Esophagus squamous epithelium (tissue), 5 donors: ENCODE results near the gene MTAP. TPM values are rescaled to one million over a fixed set of nuclear protein-coding genes. Genes with fewer than 3 reads are reported as not detected.

Experiments
- DNase-seq: peaks from one replicate; lab custom pipeline; 2025; lab: John Stamatoyannopoulos, UW
- H3K27ac ChIP-seq, 4 donors: fragments of 200-600 bp; sonication (generic); one replicate each; pipeline ENCODE4 v1.5.1; 2016 to 2019; ENCODE audit warnings: mild to moderate bottlenecking in 1 of 4
- H3K27me3 ChIP-seq, 4 donors: fragments of 200-600 bp; sonication (generic); 1 replicate in 3 of 4; 2 replicates in 1 of 4; pipeline versions ENCODE4 v1.5.1 to v1.6.0; 2017 to 2021; ENCODE audit warnings: antibody characterized with exemption in 1 of 4
- H3K36me3 ChIP-seq, 3 donors: fragments of 200-600 bp; sonication (generic); one replicate each; pipeline ENCODE4 v1.5.1; 2016 to 2019
- H3K4me1 ChIP-seq, 3 donors: fragments of 200-600 bp; sonication (generic); one replicate each; pipeline ENCODE4 v1.5.1; 2017 to 2019
- H3K4me3 ChIP-seq, 4 donors: fragments of 200-600 bp; sonication (generic); 1 replicate in 3 of 4; 2 replicates in 1 of 4; pipeline ENCODE4 v1.5.1; 2016 to 2019; ENCODE audit warnings: mild to moderate bottlenecking in 2 of 4, moderate library complexity in 1 of 4
- H3K9me3 ChIP-seq, 3 donors: fragments of 200-600 bp; sonication (generic); one replicate each; pipeline ENCODE4 v1.5.1; 2016 to 2019
- POLR2A ChIP-seq, 4 donors: fragments of 450-650 bp; IDR thresholded peaks; one replicate each; pipeline ENCODE4 v1.6.1; 2017; ENCODE audit warnings: antibody characterized with exemption in 4 of 4, mild to moderate bottlenecking in 4 of 4, moderate library complexity in 3 of 4
- WGBS, 2 donors: methylation state at CpG; one replicate each; pipeline ENCODE4 v1.1.5; 2018; 5-methylcytosine and 5-hydroxymethylcytosine counted together
- intact Hi-C: fragments of 100-400 bp; cut with DNase I; formaldehyde crosslinking; loops from one replicate; pipeline ENCODE4 v1.15.0; 2022
- total RNA-seq, 4 donors: library from RNA; depleted of rRNA; stranded (reverse); fragments of >200 nt; gene quantifications; one replicate each; pipeline ENCODE4 v1.1.0, GENCODE V29; 2016
- TF ChIP-seq, protein P1 (sequence below), 6 experiments: fragments of 450-650 bp in 4 of 6; fragments of 200-600 bp in 2 of 6; sonication (generic) in 2 of 6; IDR thresholded peaks; one replicate each; pipeline ENCODE4 v1.5.1; 2016 to 2019; ENCODE audit warnings: antibody characterized with exemption in 6 of 6, mild to moderate bottlenecking in 4 of 6, moderate library complexity in 4 of 6
- donor health status: DM: yes; HTN: yes; CAD: no.

Gene MTAP
- total RNA-seq, 4 donors from 2014 or later: 16.1 to 37.4 (median 27.6) TPM

DNA sequence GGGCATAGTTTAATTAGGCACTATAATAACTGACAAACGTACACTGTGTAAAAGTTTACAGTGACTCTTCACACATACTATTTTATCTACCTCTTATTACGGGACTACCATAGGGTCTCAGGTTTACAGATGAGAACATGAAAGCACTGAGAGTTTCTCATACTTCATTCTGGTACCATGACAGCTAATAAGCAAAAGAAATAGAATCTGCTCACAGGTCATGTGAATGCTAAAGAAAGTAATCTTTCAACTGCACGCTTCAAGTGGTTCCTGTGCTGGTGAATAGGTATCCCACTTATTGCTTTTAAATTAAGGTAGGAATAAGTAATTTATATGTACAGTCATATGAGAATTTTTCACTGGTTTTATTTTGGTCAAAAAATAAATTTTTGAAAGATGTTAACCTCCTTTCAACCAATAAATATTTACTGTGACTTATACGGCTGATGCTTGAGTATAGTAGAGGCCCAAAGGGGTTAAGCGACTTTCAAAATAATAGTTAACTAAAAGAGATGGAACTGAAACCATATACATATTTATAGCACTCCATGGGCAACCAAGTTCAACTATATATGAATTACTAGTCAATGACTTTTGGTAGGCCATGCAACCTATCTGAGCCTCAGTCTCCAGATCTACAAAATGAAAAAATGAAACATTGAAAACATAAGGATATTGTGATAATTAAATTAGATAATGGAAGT, 183.7 kb downstream of the MTAP start:
- no peak for DNase-seq
- Histone ChIP-seq H3K4me1 (no peaks in the 10 kb centered on the region), H3K9me3 (no peaks in the 10 kb centered on the region), H3K27me3 (peaks cover 0 to 100% (median 28%) of the 10 kb centered on the region in 4 donors), H3K4me3 (no peak overlapping the region), H3K27ac (no peak overlapping the region), H3K36me3 (no peaks in the 10 kb centered on the region)
- intact Hi-C loops: no loop called here
- WGBS, 2 donors: 78% methylated on average over 5 of the region's 5 CpGs
- TF ChIP-seq, protein P1, sequence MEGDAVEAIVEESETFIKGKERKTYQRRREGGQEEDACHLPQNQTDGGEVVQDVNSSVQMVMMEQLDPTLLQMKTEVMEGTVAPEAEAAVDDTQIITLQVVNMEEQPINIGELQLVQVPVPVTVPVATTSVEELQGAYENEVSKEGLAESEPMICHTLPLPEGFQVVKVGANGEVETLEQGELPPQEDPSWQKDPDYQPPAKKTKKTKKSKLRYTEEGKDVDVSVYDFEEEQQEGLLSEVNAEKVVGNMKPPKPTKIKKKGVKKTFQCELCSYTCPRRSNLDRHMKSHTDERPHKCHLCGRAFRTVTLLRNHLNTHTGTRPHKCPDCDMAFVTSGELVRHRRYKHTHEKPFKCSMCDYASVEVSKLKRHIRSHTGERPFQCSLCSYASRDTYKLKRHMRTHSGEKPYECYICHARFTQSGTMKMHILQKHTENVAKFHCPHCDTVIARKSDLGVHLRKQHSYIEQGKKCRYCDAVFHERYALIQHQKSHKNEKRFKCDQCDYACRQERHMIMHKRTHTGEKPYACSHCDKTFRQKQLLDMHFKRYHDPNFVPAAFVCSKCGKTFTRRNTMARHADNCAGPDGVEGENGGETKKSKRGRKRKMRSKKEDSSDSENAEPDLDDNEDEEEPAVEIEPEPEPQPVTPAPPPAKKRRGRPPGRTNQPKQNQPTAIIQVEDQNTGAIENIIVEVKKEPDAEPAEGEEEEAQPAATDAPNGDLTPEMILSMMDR (IDR thresholded peaks at IDR 0.05): no peak
- no peak for TF ChIP-seq POLR2A (IDR thresholded peaks at IDR 0.05)

Other genes starting within 250 kb of the MTAP start
- gene CDKN2A, start 191.8 kb downstream of the MTAP start, total RNA-seq: 10 to 100 TPM in 1 of 4 donors, 1 to 10 TPM in 3; 1.5 to 20.2 (median 7.1) TPM
- 1 to 10 TPM in 2 of 4 donors, under 1 TPM in 2; 0.48 to 1.7 (median 0.80) TPM for gene CDKN2B-AS1, start 192.2 kb downstream of the MTAP start, total RNA-seq
- gene CDKN2B, start 206.7 kb downstream of the MTAP start, total RNA-seq: 100 to 1,000 TPM in 2 of 4 donors, 10 to 100 TPM in 2; 41.6 to 150 (median 87.6) TPM